B cell (primary cell): ENCODE data around the gene MBNL2. TPM values are rescaled to one million over a fixed set of nuclear protein-coding genes. Genes with fewer than 3 reads are reported as not detected.

ENCODE experiments used
- ATAC-seq: fragments of 200-7000 bp; cut with Tn5 transposase; one replicate; pipeline ENCODE4 v1.10.0; 2021; ENCODE audit warnings: low read depth, mild to moderate bottlenecking, moderate number of reproducible peaks, moderate library complexity
- CTCF ChIA-PET: fragments of 350-600 bp; sonication (Branson Sonifier 250); formaldehyde crosslinking; loops from one replicate; lab custom pipeline; 2021; ENCODE audit warnings: antibody characterized with exemption, inconsistent platforms; lab: Charles Lee
- POLR2A ChIA-PET: fragments of 350-600 bp; sonication (Branson Sonifier 250); formaldehyde crosslinking; loops from one replicate; lab custom pipeline; 2021; ENCODE audit warnings: antibody characterized with exemption; lab: Charles Lee
- DNase-seq: peaks from one replicate; pipeline ENCODE4 v3.0.0; 2013
- H2AFZ ChIP-seq: 2 replicates; pipeline ENCODE4 v1.6.1; 2012; ENCODE audit warnings: mild to moderate bottlenecking, low read depth, low read length; ENCODE audit not compliant: insufficient read depth, poor library complexity, severe bottlenecking
- H3K27ac ChIP-seq, 2 donors: 1 replicate in 1 of 2; 2 replicates in 1 of 2; pipeline ENCODE4 v1.5.1; 2012 to 2013; ENCODE audit warnings: low read length in 2 of 2, mild to moderate bottlenecking in 2 of 2, moderate library complexity in 1 of 2
- H3K27me3 ChIP-seq, 4 experiments: fragments of 200-600 bp in 1 of 4; sonication (generic) in 1 of 4; replicated peaks in 1 of 4; 1 replicate in 2 of 4; 2 replicates in 2 of 4; pipeline versions ENCODE4 v1.6.1 to v1.7.0; 2013 to 2016; ENCODE audit warnings: low read length in 3 of 4, mild to moderate bottlenecking in 2 of 4, mixed read lengths in 1 of 4, moderate library complexity in 1 of 4; ENCODE audit not compliant: insufficient read depth in 4 of 4, control insufficient read depth in 3 of 4; ENCODE audit errors: control extremely low read depth in 1 of 4
- H3K36me3 ChIP-seq, 2 experiments: replicated peaks in 1 of 2; 1 replicate in 1 of 2; 2 replicates in 1 of 2; pipeline versions ENCODE4 v1.6.1 to v1.7.1; 2013; ENCODE audit warnings: low read length in 1 of 2; ENCODE audit not compliant: insufficient read depth in 2 of 2, control insufficient read depth in 1 of 2; ENCODE audit errors: control extremely low read depth in 1 of 2, extremely low read depth in 1 of 2
- H3K4me1 ChIP-seq, 2 donors: fragments of 200-600 bp in 1 of 2; sonication (generic) in 1 of 2; 1 replicate in 1 of 2; 2 replicates in 1 of 2; pipeline versions ENCODE4 v1.5.1 to v1.6.1; 2013 to 2017; ENCODE audit warnings: low read length in 2 of 2; ENCODE audit not compliant: control insufficient read depth in 2 of 2, insufficient read depth in 2 of 2
- H3K4me2 ChIP-seq: replicated peaks from 2 replicates; pipeline ENCODE3; 2012; ENCODE audit warnings: mild to moderate bottlenecking, low read depth, low read length; ENCODE audit not compliant: poor library complexity, severe bottlenecking
- H3K4me3 ChIP-seq, 5 experiments: fragments of 200-600 bp in 1 of 5; sonication (generic) in 1 of 5; 1 replicate in 3 of 5; 2 replicates in 2 of 5; pipeline versions ENCODE4 v1.5.1 to v1.7.0; 2011 to 2016; ENCODE audit warnings: low read length in 4 of 5, mild to moderate bottlenecking in 4 of 5, low read depth in 2 of 5, control low read depth in 1 of 5, moderate library complexity in 1 of 5; ENCODE audit not compliant: insufficient read depth in 1 of 5; ENCODE audit errors: control extremely low read depth in 1 of 5, extremely low read depth in 1 of 5
- H3K79me2 ChIP-seq: fragments of 200-600 bp; sonication (generic); one replicate; pipeline ENCODE4 v1.6.0; 2016; ENCODE audit warnings: low read length; ENCODE audit not compliant: control insufficient read depth, insufficient read depth
- H3K9ac ChIP-seq: fragments of 200-600 bp; sonication (generic); 2 replicates; pipeline ENCODE4 v1.6.1; 2017; ENCODE audit warnings: mild to moderate bottlenecking, low read length, moderate library complexity
- H3K9me3 ChIP-seq, 3 donors: one replicate each; pipeline versions ENCODE4 v1.6.1 to v1.7.1; 2013; ENCODE audit warnings: low read length in 2 of 3; ENCODE audit not compliant: control insufficient read depth in 2 of 3, insufficient read depth in 1 of 3; ENCODE audit errors: control extremely low read depth in 1 of 3
- H4K20me1 ChIP-seq: 2 replicates; pipeline ENCODE4 v1.6.0; 2012; ENCODE audit warnings: mild to moderate bottlenecking, low read length; ENCODE audit not compliant: insufficient read depth, control insufficient read depth, poor library complexity, severe bottlenecking
- H3K27ac Mint-ChIP-seq: one replicate; pipeline ENCODE4 v1.8.0; 2021; ENCODE audit warnings: mixed read lengths
- H3K27me3 Mint-ChIP-seq: one replicate; pipeline ENCODE4 v1.8.0; 2021; ENCODE audit warnings: mixed read lengths
- H3K4me1 Mint-ChIP-seq: one replicate; pipeline ENCODE4 v1.8.0; 2021; ENCODE audit warnings: mixed read lengths
- H3K4me3 Mint-ChIP-seq: one replicate; pipeline ENCODE4 v1.8.0; 2021; ENCODE audit warnings: mixed read lengths
- H3K9me3 Mint-ChIP-seq: one replicate; pipeline ENCODE4 v1.8.0; 2022; ENCODE audit warnings: mixed read lengths; ENCODE audit not compliant: insufficient read depth
- CTCF ChIP-seq: fragments of 200-600 bp; IDR thresholded peaks from one replicate; pipeline ENCODE4 v1.8.0; 2022; ENCODE audit warnings: antibody characterized with exemption, mild to moderate bottlenecking
- EZH2 ChIP-seq: IDR thresholded peaks from 2 replicates; pipeline ENCODE4 v1.6.1; 2012; ENCODE audit warnings: borderline replicate concordance, low read depth, mild to moderate bottlenecking, moderate library complexity, low read length; ENCODE audit not compliant: insufficient read depth, poor library complexity, severe bottlenecking
- WGBS: methylation state at CpG from one replicate; pipeline ENCODE4 v1.1.5; 2013; ENCODE audit warnings: missing lambda C conversion rate; ENCODE audit not compliant: insufficient coverage; 5-methylcytosine and 5-hydroxymethylcytosine counted together
- intact Hi-C: fragments of 100-400 bp; cut with micrococcal nuclease; formaldehyde crosslinking; loops from one replicate; pipeline ENCODE4 v1.10.0; 2022
- polyA plus RNA-seq: library from polyadenylated mRNA; depleted of rRNA; stranded (reverse); fragments of >200 nt; gene quantifications from 2 replicates; pipeline ENCODE4 v1.2.3, GENCODE V29; 2012
- total RNA-seq, 2 donors: library from RNA; stranded (reverse); fragments of 120-200 nt in 1 of 2; gene quantifications; 1 replicate in 1 of 2; 2 replicates in 1 of 2; pipeline versions ENCODE4 v1.2.3 to v1.2.4, GENCODE V29; 2013 to 2022

The MBNL2 gene
- total and polyA plus RNA-seq, 2 donors (not counting 1 experiment from before 2014, with no cell fraction given) = 6.9 to 50.1 TPM

GRCh38 chr13:97279913-97280312 lies 57.8 kb downstream of the MBNL2 start:
- intact Hi-C loops = loop anchor here (10.0 kb wide), 1 partner anchor 55 kb away; the partner anchor contains the start of gene MBNL2
- Histone ChIP-seq H3K9ac (no peak overlapping the region), H3K4me1 (peaks cover 10 to 11% of the 10 kb centered on the region in 2 donors), H3K27ac (no peak overlapping the region), H3K9me3 (no peaks in the 10 kb centered on the region), H4K20me1 (peaks cover 68% of the 10 kb centered on the region), H3K4me3 (no peak overlapping the region), H3K4me2 (no peak overlapping the region), H2AFZ (no peak overlapping the region), H3K36me3 (peaks cover 2 to 14% of the 10 kb centered on the region in 2 experiments), H3K79me2 (peaks cover 78% of the 10 kb centered on the region), H3K27me3 (no peaks in the 10 kb centered on the region)
- DNase-seq (no peak), ATAC-seq (no peak)
- ChIA-PET CTCF (no interaction called here), POLR2A (no interaction called here)
- H3K4me1 Mint-ChIP-seq = peaks cover 70% of the 10 kb centered on the region
- no peak overlapping the region for H3K27ac Mint-ChIP-seq
- TF ChIP-seq CTCF (no peak), EZH2 (no peak)
- H3K4me3 Mint-ChIP-seq = no peak overlapping the region
- no peaks in the 10 kb centered on the region for H3K9me3 Mint-ChIP-seq
- H3K27me3 Mint-ChIP-seq = no peaks in the 10 kb centered on the region
- WGBS = 84% methylated on average over 2 of the region's 5 CpGs

- no peak for DNase-seq
- 84% methylated on average over 3 of the region's 4 CpGs for WGBS
- Mint-ChIP-seq H3K4me1 (peaks cover 65% of the 10 kb centered on the region), H3K4me3 (peak overlapping the region; percentile 20), H3K27ac (no peak overlapping the region), H3K9me3 (no peaks in the 10 kb centered on the region), H3K27me3 (no peaks in the 10 kb centered on the region)
- peaks cover 73% of the 10 kb centered on the region for H4K20me1 ChIP-seq
- H3K27ac ChIP-seq = no peak overlapping the region
- no peak for ATAC-seq
- H3K9ac ChIP-seq = no peak overlapping the region
- H3K36me3 ChIP-seq = peaks cover 0 to 11% of the 10 kb centered on the region in 2 experiments
- H3K79me2 ChIP-seq = peaks cover 74% of the 10 kb centered on the region
- H2AFZ ChIP-seq = no peak overlapping the region
- TF ChIP-seq EZH2 (no peak), CTCF (no peak)
- POLR2A ChIA-PET = no interaction called here
- no peaks in the 10 kb centered on the region for H3K27me3 ChIP-seq
- H3K9me3 ChIP-seq = no peaks in the 10 kb centered on the region
- H3K4me2 ChIP-seq = no peak overlapping the region
- no peak overlapping the region for H3K4me3 ChIP-seq
- CTCF ChIA-PET = no interaction called here
- intact Hi-C loops = no loop called here
- peaks cover 10 to 11% of the 10 kb centered on the region in 2 donors for H3K4me1 ChIP-seq
Observed at GRCh38 chr13:97280478-97280877, 58.3 kb downstream of the MBNL2 start.
